ENCODE results near the gene CDKN1C.

Gene CDKN1C

GRCh38 chr11:2885678-2886081 lies at the start of gene CDKN1C:
TSS of gene CDKN1C (minus strand) at chr11:2885775. CDS start at chr11:2885456, 319 bp downstream.
- DNase-seq = peak; percentile 83

GRCh38 chr11:2934611-2935239 lies 49.1 kb upstream of the CDKN1C start:
- no peak for DNase-seq

GRCh38 chr11:2934021-2934550 lies 48.5 kb upstream of the CDKN1C start:
- no peak for DNase-seq

- peak; percentile 84 for DNase-seq
These were observed 47.9 kb upstream of the CDKN1C start for GRCh38 chr11:2933375-2934020.

- peak; percentile 59 for DNase-seq
These were observed 47.3 kb upstream of the CDKN1C start for GRCh38 chr11:2932850-2933251.

GRCh38 chr11:2931771-2932738 lies 46.5 kb upstream of the CDKN1C start:
- DNase-seq = no peak

- no peak for DNase-seq
These were observed 45.8 kb upstream of the CDKN1C start for GRCh38 chr11:2931420-2931746.

- peak; percentile 54 for DNase-seq
These were observed 45.3 kb upstream of the CDKN1C start for GRCh38 chr11:2930704-2931419.

GRCh38 chr11:2929950-2930703 lies 44.6 kb upstream of the CDKN1C start:
- DNase-seq = peak; percentile 39

- DNase-seq = peak; percentile 66
These were observed 44.0 kb upstream of the CDKN1C start for GRCh38 chr11:2929531-2929949.

GRCh38 chr11:2928605-2929530 lies 43.3 kb upstream of the CDKN1C start, which contains the start of gene PHLDA2:
TSS of gene PHLDA2 (minus strand) at chr11:2929420. CDS start at chr11:2929364, 56 bp downstream.
- DNase-seq = peak; percentile 62

- DNase-seq = no peak
These were observed 42.5 kb upstream of the CDKN1C start for GRCh38 chr11:2927851-2928604.

GRCh38 chr11:2927121-2927800 lies 41.7 kb upstream of the CDKN1C start:
- no peak for DNase-seq

- no peak for DNase-seq
These were observed 41.1 kb upstream of the CDKN1C start for GRCh38 chr11:2926611-2927051.

GRCh38 chr11:2924821-2925675 lies 39.5 kb upstream of the CDKN1C start:
- no peak for DNase-seq

- no peak for DNase-seq
These were observed 38.8 kb upstream of the CDKN1C start for GRCh38 chr11:2924381-2924780.

- no peak for DNase-seq
These were observed 38.1 kb upstream of the CDKN1C start for GRCh38 chr11:2923446-2924375.

Measured in CD4-positive, alpha-beta T cell treated with Interferon gamma for 1 hour (primary cell).